HFFc6 (cell line): ENCODE results near the gene PRKG2. TPM values are rescaled to one million over a fixed set of nuclear protein-coding genes. Genes with fewer than 3 reads are reported as not detected.

Source experiments
- DNase-seq: peaks from one replicate; pipeline ENCODE4 v3.0.0-alpha.2; 2018
- H3K27ac Mint-ChIP-seq: 2 replicates; pipeline ENCODE4 v1.8.0; 2020; ENCODE audit warnings: mild to moderate bottlenecking, mixed read lengths
- H3K27me3 Mint-ChIP-seq: 2 replicates; pipeline ENCODE4 v1.8.0; 2021; ENCODE audit warnings: mild to moderate bottlenecking, moderate library complexity, mixed read lengths; ENCODE audit not compliant: insufficient read depth
- H3K36me3 Mint-ChIP-seq: 2 replicates; pipeline ENCODE4 v1.8.0; 2021; ENCODE audit warnings: low read depth, mixed read lengths
- H3K4me1 Mint-ChIP-seq: 2 replicates; pipeline ENCODE4 v1.8.0; 2020; ENCODE audit warnings: low read depth, mixed read lengths
- H3K4me3 Mint-ChIP-seq: 2 replicates; pipeline ENCODE4 v1.8.0; 2020; ENCODE audit warnings: mild to moderate bottlenecking, moderate library complexity, mixed read lengths
- H3K9me3 Mint-ChIP-seq: 2 replicates; pipeline ENCODE4 v1.8.0; 2020; ENCODE audit warnings: mild to moderate bottlenecking, mixed read lengths
- total RNA-seq, 6 experiments: library from RNA; stranded (reverse); fragmentation: NEBNext Ultra II Directional; extraction: Animal tissue kit (Norgen Biotek cat#: 25700); gene quantifications; 2 replicates in 1 of 6; 3 replicates in 5 of 6; pipeline ENCODE4 v1.2.3, GENCODE V29; 2021
- TF ChIP-seq, protein P1 (sequence below): fragments of 200-600 bp; sonication (generic); IDR thresholded peaks from 2 replicates; pipeline ENCODE4 v1.5.0; 2021; ENCODE audit warnings: antibody characterized with exemption, mild to moderate bottlenecking

Gene PRKG2
- total RNA-seq, 6 experiments from 2014 or later = not detected

DNA sequence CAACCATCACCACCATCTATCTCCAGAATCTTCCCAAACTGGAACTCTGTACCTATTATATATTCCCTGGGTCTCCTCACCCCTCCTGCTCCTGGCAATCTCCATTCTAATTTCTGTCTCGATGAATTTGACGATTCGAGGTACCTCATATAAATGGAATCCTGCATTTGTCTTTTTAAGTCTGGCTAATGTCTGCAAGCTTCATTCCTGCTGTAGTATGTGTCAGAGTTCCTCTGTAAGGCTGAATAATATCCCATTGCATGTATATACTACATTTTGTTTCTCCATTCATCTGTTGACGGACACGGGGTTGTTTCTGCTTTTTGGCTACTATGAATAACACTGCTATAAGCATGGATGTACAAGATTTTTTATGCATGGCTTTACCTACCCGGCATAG, 19.5 kb downstream of the PRKG2 start:
- H3K27me3 Mint-ChIP-seq = no peaks in the 10 kb centered on the region
- no peaks in the 10 kb centered on the region for H3K36me3 Mint-ChIP-seq
- peaks cover 22% of the 10 kb centered on the region for H3K9me3 Mint-ChIP-seq
- H3K27ac Mint-ChIP-seq = no peak overlapping the region
- DNase-seq = no peak
- no peak overlapping the region for H3K4me3 Mint-ChIP-seq
- no peaks in the 10 kb centered on the region for H3K4me1 Mint-ChIP-seq
- TF ChIP-seq, protein P1, sequence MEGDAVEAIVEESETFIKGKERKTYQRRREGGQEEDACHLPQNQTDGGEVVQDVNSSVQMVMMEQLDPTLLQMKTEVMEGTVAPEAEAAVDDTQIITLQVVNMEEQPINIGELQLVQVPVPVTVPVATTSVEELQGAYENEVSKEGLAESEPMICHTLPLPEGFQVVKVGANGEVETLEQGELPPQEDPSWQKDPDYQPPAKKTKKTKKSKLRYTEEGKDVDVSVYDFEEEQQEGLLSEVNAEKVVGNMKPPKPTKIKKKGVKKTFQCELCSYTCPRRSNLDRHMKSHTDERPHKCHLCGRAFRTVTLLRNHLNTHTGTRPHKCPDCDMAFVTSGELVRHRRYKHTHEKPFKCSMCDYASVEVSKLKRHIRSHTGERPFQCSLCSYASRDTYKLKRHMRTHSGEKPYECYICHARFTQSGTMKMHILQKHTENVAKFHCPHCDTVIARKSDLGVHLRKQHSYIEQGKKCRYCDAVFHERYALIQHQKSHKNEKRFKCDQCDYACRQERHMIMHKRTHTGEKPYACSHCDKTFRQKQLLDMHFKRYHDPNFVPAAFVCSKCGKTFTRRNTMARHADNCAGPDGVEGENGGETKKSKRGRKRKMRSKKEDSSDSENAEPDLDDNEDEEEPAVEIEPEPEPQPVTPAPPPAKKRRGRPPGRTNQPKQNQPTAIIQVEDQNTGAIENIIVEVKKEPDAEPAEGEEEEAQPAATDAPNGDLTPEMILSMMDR = no peak

DNA sequence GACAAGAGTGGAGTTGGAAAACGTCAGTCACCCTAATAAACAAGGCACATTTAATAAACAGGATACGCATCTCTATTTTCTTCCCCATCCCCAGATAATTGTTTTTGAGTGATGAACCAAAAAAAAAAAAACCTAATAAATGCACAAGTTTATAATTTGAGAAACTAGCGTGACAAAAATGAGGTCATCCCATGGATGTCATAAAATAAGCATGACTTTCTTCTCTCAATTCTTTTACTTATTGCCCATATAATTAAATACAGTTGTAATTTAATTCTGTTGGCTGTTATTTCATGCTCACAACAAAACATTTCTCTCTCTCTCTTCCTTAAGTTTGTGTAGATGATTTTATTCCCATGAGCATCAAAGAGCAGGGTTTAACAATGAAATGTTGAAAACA, 20.7 kb downstream of the PRKG2 start:
- TF ChIP-seq, protein P1 = no peak
- Mint-ChIP-seq H3K27me3 (no peaks in the 10 kb centered on the region), H3K36me3 (no peaks in the 10 kb centered on the region), H3K4me1 (no peaks in the 10 kb centered on the region), H3K27ac (no peak overlapping the region), H3K9me3 (peaks cover 22% of the 10 kb centered on the region), H3K4me3 (no peak overlapping the region)
- no peak for DNase-seq

DNA sequence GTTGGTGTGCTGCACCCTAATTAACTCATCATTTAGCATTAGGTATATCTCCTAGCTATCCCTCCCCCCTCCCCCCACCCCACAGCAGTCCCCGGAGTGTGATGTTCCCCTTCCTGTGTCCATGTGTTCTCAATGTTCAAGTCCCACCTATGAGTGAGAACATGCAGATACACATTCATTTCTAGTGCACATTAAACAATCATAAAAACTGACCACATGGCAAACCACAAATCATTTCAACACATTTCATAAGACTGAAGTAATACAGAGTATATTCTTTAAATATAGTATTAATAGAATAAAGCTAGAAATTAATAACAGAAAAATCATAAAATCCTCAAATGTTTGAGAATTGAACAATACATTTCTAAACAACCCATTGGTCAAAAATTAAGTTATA, 34.1 kb downstream of the PRKG2 start:
- Mint-ChIP-seq H3K9me3 (peaks cover 28% of the 10 kb centered on the region), H3K36me3 (no peaks in the 10 kb centered on the region), H3K27ac (no peak overlapping the region), H3K27me3 (no peaks in the 10 kb centered on the region), H3K4me3 (no peak overlapping the region), H3K4me1 (no peaks in the 10 kb centered on the region)
- TF ChIP-seq, protein P1 = no peak
- no peak for DNase-seq

DNA sequence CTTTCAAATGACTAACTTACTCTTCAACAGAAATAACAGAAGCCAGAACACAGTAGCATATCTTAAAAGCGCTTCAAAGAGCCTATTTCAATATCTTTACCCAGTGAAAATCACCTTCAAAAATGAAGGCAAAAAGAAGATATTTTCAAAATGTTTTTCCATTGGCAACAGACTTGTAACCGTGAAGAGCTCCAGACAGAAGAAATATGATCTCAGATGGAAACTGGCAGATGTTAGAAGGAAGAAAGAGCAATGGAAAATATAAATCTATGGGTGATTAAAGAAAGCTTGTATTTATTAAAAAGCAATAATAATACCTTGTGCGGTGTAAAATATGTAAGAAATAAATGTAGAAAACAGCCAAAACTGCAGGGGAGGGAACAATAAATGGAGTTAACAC, 35.7 kb downstream of the PRKG2 start:
- Mint-ChIP-seq H3K36me3 (no peaks in the 10 kb centered on the region), H3K27ac (no peak overlapping the region), H3K4me3 (no peak overlapping the region), H3K4me1 (no peaks in the 10 kb centered on the region), H3K9me3 (peaks cover 23% of the 10 kb centered on the region), H3K27me3 (no peaks in the 10 kb centered on the region)
- TF ChIP-seq, protein P1 = no peak
- DNase-seq = no peak

- H3K27me3 Mint-ChIP-seq = no peaks in the 10 kb centered on the region
- H3K4me3 Mint-ChIP-seq = no peak overlapping the region
- H3K4me1 Mint-ChIP-seq = no peaks in the 10 kb centered on the region
- TF ChIP-seq, protein P1 = no peak
- H3K9me3 Mint-ChIP-seq = peaks cover 3% of the 10 kb centered on the region
- H3K27ac Mint-ChIP-seq = no peak overlapping the region
- H3K36me3 Mint-ChIP-seq = no peaks in the 10 kb centered on the region
- no peak for DNase-seq
Observed at GRCh38 chr4:81173213-81173612, 41.8 kb downstream of the PRKG2 start.
